HG03565 (cell line): ENCODE measurements around the gene BIVM.

ENCODE experiments used
- ATAC-seq: cut with Tn5 transposase; IDR thresholded peaks from one replicate; pipeline ENCODE4 v1.9.1; 2021; ENCODE audit warnings: mild to moderate bottlenecking, moderate library complexity; ENCODE audit not compliant: unreplicated experiment

The BIVM gene

GRCh38 chr13:102877303-102877702, 78.4 kb downstream of the BIVM start:
- no peak for ATAC-seq

GRCh38 chr13:102878481-102878880, 79.6 kb downstream of the BIVM start:
- ATAC-seq: no peak

GRCh38 chr13:102879793-102880499, 81.0 kb downstream of the BIVM start:
- ATAC-seq: no peak

GRCh38 chr13:102881819-102882686, 83.1 kb downstream of the BIVM start:
- no peak for ATAC-seq
